ENCODE results near the gene FUS.
"Not testable (repeated sequence)": the region's sequence is repeated elsewhere in the genome, so short reads cannot be mapped to it uniquely, and the experiment has no call there.

The FUS gene

DNA sequence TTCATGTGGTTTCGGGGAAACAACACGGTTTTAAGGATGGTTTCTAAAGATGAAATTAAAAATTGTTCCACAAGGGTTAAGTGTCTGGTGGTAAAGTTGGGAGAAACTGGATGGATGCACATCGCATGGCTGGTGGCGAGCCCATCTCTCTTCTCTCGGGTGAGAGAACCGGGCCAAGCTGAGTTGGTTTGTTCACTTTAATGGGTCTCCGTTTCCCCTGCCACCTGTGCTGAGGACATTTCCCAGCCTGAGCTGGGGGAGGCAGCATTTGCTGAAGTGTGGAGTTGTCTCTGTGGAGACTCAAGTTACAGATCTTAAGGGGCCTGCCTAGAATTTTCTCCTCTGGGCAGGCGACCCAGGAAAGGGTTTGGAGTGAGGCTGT lies 7.9 kb downstream of the FUS start:
- DNase-seq = no peak

DNA sequence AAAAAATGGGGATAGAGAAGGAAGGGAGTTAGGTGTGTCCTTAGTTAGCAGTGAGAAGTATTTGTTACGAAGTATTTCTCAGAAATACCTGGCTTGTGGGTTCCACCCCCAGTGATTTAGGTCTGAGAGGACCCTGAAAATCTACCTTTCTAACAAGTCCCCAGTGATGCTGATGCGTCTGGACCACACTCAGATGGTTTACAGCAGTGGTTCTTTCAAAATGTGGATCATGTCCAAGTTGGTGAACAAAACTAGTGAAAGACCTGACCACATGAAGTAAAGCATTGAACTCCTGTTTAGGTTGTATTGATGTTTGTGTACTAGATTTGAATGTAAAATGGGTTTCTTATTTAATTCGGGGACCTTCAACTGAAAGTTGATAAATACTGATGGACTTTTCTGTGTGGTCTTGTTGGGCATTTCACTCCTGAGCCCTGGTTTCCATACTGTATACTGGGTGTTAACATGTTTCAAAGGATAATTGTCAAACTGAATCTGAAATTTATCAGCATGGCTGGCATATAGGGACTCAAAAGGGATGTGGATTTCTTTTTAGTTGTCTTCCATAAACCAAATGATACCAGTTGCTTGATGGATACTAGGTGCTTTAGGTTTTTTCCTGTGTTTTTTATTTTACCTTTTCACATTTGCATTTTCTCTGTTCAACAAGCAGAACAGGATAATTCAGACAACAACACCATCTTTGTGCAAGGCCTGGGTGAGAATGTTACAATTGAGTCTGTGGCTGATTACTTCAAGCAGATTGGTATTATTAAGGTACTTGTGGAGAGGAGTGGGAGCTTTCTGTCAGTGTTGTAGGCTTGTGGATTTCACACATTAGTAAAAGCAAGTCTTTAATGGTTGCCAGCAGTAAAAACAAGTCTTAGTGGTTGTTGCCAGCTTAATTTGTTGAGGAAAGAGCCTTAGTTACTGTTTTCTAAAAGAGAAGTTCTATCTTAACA lies 8.8 kb downstream of the FUS start:
- DNase-seq = no peak

DNA sequence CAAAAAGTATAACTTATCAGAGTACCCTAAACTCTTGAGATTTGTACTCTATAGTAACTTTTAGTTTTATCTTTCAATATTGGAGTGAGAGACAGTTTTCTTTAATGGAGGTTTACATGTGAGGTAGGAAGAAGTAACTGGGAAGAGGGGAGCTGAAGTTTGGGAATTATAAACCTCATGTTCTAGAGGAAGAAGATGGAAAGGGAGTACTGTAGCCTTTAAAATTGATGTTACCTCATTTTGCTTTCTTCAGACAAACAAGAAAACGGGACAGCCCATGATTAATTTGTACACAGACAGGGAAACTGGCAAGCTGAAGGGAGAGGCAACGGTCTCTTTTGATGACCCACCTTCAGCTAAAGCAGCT lies 9.5 kb downstream of the FUS start:
- DNase-seq = no peak

DNA sequence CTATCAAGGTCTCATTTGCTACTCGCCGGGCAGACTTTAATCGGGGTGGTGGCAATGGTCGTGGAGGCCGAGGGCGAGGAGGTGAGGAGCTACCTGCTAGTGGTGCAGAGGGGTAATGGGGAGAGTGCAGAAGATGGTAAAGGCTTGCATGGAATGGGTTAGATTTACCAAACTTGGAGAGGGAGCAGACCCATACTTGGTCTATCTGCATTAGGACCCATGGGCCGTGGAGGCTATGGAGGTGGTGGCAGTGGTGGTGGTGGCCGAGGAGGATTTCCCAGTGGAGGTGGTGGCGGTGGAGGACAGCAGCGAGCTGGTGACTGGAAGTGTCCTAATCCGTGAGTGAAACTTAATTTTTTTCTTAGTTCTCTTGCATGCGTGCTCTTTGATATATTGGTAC lies 10.1 kb downstream of the FUS start:
- no peak for DNase-seq

DNA sequence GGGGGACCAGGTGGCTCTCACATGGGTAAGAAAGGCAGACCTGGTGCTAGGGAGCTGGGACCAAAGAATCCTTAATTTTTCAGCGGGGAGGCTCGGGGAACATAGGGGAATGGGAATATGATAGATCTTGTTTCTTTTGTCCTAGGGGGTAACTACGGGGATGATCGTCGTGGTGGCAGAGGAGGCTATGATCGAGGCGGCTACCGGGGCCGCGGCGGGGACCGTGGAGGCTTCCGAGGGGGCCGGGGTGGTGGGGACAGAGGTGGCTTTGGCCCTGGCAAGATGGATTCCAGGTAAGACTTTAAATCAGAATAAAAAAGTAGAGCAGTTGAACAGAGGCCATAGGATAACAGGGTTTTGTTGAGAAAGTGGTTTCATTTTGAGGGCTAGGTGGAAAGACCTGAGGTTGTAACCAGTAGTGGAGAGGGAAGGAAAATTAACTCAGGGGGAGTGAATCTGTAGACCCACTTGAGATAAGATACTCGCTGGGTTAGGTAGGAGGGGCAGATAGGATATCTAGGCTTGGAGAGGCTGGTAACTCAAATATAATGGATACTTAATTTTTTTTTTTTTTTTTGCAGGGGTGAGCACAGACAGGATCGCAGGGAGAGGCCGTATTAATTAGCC lies 11.0 kb downstream of the FUS start:
- DNase-seq = no peak

DNA sequence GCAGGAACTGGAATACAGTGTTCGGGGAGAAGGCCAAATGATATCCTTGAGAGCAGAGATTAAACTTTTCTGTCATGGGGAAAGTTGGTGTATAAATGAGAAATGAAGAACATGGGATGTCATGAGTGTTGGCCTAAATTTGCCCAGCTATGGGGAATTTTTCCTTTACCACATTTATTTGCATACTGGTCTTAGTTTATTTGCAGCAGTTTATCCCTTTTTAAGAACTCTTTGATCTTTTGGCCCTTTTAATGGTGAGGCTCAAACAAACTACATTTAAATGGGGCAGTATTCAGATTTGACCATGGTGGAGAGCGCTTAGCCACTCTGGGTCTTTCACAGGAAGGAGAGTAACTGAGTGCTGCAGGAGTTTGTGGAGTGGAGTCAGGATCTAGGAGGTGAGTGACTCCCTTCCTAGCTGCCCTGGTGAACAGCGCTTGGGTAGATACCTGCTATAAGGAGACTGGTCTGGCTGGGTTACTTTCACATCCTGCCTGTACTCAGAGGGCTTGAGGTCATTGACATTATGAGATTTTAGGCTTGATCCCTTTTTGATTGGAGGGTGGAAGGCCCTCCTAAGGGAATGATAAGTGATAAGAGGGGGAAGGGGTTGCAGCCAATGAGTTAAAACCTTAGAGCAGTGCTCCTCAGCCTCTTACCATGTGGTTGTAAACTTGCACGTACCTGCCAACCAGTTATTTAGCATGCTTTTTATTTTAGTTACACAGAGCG lies 11.9 kb downstream of the FUS start:
- no peak for DNase-seq

DNA sequence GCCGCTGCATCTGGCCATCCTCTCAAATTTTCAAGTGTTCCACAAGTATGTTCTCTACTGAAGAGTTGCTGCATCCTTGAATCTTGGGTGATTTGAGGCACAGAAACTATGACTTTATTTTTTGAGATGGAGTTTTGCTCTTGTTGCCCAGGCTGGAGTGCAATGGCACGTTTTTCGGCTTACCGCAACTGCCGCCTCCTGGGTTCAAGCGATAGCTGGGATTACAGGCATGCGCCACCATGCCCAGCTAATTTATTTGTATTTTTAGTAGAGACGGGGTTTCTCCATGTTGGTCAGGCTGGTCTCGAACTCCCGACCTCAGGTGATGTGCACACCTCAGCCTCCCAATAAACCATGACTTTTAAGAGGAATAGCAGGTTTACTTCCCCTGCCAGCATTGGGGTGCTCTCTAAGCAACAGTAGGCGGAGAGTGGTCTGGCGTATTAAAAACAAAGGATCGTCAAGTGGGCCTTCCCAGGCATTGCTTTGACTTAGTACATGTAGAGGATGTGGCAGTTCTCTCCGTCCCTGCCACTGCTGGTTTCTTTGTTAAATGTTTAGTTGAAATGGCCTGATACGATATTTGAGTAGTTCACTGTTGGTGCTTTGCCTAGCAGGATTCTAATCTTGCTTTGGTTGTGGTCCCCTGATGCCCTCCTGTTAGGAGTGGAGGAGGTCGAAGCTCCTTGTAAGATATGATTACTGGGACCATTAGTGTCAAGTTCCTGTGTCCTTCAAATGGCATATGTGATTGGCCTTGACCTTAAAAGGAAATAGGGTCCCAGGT lies 13.1 kb downstream of the FUS start:
- DNase-seq = no peak

DNA sequence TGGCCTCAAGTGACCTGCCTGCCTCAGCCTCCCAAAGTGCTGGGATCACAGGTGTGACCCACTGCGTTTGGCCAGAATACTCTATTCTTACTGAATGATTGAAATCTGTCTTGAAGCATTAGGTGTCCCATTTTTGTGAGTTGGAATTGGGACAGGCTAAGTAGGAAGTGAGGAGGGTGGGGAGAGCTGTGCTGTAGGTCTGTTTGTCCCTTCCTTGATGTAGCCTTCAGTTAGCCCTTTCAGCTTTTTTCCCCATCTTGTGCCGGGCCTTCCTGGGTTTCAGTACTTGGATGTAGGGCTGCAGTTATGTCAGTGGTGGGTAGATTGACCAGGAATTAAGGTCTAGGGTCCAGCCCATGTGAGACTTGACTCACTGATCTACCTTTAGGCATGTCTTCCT lies 13.9 kb downstream of the FUS start:
- no peak for DNase-seq

DNA sequence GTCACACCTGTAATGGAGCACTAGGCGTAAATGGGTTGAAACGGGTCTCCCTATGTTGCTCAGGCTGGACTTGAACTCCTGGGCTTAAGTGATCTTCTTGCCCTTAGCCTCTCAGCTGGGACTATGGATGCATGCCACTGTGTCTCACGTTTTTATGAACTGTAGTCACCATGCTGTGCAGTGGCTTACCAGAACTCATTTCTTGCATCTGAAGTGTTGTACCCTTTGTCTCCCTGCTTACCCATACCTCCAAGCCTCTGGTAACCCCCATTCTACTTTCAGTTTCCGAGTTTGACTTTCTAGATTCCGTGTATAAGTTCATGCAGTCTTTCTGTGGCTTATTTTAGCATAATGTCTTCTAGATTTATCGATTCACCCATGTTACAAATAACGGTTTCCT lies 15.0 kb downstream of the FUS start:
- DNase-seq = no peak

DNA sequence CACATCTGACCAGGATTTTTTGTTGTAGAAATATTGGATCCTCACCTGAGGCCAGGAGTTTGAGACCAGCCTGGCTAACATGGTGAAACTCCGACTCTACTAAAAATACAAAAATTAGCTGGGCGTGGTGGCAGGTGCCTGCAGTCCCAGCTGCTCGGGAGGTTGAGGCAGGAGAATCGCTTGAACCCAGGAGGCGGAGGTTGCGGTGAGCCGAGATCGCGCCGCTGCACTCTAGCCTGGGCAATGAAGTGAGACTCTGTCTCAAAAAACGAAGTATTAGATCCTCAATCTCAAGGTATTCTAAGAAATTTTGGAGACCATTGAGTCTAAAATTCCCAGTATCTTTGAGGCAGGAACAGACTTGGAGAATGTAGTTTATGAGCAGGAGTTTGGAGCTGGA lies 15.9 kb downstream of the FUS start:
- not testable (repeated sequence) for DNase-seq

DNA sequence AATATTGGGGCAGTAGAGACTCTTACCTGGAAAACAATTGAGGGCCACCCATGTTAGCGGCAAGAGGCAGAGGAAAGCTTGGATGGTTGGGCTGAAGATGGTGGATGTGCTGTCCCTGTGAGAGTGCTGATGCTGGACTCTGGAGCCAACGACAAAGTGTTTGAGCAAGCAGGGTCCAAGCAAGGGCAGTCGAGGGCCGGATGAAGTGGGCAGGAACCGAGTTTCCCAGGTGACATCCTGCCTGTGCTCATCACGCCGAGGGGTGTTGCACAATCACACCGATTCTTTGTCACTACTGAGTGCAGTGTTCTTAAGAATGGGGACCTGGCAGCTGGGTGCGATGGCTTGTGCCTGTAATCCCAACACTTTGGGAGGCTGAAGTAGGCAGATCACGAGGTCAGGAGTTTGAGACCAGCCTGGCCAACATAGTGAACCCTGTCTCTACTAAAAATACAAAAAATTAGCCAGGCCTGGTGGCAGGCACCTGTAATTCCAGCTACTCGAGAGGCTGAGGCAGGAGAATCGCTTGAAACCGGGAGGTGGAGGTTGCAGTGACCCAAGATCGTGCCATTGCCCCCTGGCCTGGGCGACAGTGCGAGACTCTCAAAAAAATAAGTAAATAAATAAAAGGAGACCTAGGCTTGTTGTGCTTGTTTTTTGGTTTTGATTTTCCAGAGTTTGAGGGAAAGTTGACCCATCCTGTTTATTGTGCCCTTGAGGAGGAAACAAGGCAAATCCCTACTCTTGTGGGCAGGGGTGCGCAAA lies 16.6 kb downstream of the FUS start:
- DNase-seq = no peak

DNA sequence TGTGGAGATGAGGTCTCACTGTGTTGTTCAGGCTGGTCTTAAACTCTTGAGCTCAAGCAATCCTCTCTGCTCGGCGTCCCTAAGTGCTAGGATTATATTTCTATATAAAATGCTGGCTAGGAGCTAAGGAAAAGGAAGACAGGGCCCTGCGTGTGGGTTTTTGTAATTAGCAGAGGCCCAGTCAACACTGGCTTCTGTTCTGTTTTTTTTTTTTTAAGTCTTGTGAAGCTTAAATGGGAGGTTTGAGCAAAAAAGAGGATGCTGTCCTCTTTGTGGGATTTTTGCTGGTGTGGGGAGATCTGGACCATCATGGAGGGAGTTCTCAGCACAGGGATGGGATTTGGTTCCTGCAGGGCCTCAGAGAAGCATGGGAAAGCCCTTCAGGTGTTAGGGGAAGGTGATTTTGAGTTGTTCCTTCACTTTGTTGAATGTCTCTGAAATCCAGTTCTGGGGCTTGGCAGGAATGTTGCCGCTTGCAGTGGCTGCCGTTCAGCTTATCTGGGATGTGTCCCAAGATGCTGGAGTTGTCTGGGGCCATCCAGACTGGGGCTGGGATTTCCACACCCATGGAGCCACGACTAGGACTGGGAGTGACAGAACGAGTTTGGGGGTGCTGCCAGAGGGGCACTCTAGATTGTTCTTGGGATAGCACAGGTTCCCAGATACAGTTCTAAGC lies 18.4 kb downstream of the FUS start:
- DNase-seq = no peak

DNA sequence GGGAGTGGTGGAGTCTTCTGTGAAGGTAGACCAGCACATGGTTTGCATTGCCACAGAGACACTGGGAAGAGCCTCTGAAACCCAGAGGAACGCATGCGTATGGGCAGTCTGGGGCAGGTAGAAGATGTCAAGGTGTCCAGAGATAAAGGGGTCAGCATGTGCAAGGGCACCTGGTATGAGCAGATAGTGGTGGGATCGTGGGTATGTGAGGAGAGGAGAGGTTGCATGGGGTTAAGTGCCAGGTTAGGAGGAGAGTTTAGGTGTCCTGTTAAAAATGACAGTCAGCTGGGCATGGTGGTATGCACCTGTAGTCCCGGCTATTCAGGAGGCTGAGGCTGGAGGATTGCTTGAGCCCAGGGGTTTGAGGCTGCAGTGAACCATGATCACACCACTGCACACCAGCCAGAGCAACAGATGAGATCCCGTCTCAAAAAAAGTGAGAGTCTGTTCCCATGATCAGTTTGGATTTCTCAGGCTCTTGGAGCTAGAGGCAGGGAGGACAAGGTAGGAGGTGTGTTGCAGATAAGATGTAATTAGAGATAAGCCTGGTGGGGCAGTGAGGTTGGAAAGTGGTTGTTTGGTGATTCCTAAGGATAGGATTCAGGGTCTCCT lies 19.6 kb downstream of the FUS start:
- DNase-seq = no peak

DNA sequence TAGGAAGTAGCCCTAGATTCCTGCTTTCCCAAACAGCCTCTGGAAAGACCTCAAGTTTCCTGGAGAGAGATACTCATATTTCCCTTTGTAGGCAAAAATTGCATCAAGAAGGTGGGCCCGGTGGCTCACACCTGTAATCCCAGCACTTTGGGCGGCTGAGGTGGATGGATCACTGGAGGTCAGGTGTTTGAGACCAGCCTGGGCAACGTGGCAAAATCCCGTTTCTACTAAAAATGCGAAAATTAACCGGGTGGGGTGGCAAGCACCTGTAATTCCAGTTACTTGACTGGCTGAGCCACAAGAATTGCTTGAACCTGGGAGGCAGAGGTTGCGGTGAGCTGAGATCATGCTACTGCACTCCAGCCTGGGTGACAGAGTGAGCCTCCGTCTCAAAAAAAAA lies 20.2 kb downstream of the FUS start:
- DNase-seq = not testable (repeated sequence)

DNA sequence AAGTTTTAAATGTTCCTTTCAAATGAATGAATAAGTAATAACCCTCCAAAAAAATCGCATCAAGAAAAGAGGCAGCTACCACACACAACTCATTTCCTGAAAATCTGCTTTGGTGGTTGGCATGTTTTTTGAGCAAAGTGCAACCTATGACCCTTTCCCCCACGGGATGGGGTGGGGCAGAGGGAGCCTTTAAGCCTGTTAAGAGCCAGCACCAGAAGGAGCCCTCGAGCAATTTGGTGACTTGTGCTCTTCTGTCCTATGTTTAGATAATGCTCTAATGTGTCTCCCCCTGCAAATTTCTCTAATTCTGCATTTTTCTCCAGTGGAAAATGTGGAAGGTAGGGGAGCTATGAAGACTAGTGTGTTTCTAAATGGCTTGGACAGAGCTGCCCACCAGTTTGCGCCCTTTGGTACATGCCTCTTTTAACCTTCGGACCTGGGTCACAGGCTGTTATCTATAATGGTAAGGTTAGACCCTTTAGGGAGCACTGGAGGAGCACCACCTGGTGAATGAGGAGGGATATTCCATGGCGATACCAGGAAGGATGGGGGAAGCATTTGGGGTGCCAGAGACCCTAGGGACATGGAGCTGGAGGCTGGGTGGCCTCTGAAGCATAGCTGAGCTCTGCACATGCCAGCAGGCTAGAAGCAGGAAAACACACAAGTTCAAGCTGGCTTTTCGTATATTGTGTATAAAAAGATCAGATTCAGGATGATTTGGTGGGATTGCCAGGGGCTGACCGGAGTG lies 21.1 kb downstream of the FUS start:
- DNase-seq = peak; percentile 59

DNA sequence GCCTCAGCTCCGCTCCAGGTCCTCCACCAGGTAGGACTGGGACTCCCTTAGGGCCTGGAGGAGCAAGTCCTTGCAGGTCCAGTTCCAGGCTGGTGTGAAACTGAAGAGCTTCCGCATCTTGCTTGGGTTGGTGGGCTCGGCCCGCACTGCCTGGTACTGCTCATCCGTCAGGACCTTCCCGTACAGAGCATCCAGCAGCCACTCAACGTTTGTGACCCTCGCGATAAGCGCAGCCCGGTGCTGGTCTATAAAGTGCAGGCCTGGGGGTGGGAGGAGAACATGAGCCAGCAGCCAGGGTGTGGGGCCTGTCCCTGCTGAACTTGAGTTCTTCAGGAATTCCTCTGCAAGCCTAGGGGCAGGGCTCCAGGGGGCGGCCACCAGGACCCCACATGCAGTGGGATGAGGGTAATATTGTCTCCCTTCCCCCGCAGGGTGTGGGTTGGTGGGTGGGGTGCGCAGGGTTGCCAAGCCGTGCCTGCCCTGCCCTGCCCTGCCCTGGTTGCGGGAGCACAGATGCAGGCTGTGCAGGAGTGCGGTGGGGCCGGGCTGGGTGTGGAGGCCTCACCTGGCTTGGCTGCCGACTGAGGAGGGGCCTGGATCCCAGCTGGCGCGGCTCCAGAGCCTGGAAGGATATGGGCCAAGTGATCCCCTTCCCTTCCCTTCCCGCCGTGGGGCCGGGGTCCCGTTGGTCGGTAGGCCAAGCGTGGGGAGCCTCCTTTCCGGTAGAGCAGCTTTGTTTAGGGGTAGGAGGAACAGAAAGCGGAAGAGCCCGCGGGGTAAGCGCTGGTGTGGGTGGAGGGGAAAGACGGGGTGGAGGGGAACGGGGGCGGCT lies 21.9 kb downstream of the FUS start:
- peak; percentile 55 for DNase-seq

DNA sequence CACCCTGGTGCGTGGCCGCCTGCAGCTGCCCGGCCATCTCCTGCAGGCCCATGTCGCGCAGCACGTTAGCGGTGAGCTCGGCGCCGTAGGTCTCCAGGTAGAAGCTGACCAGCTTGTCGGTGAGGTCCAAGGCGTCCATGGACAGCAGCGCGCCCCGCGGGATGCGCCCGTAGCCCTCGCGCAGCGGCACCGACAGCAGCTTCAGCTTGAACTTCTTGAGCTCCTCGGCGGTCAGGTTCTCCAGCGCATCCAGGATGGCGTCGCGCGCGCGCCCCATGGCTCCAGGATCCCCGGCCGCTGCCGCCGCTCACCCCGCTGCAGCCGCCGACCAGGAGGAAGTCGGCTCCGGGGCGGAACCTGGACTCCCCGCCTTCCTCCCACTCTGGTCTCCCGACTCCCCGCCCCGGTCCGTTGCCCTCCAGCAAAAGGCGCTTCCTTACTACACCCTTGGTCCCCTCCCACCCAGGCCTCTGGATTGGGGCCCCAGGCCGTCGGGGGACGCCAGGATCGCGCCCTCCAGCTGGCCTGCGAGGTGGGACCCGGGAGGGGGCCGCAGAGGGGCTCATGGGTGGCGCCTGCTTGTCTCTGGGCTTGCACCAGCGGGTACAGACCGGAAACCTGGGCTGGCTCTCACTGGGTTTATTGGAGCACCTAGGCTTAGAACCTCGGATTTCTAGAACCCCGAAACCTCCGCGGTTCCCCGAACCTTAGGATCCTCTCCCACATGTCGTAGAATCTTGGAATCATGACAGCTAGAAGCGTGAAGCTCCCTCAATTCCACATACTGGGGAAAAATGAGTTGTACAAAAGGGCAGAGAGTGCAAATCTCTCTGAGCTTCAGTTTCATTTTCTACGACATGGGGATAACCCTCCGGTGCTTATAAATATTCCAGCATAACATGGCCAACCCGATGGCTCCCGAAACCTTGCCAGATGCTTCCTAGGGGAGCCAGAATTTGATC lies 22.8 kb downstream of the FUS start, which contains the start of gene PYCARD:
PYCARD (minus strand) TSS at position 347 of the 962 bp plus-strand sequence; CDS start at position 277, 70 bp downstream.
- DNase-seq = peak; percentile 77

Data from inflammatory macrophage treated with lipopolysaccharide for 4 hours (primary cell).